Activated CD8-positive, alpha-beta memory T cell treated with anti-CD3 and anti-CD28 coated beads, Interleukin-2, amount 50 U/mL, for 24 hours (primary cell): ENCODE data around the gene DOK7.
"Not testable (repeated sequence)": the region's sequence is repeated elsewhere in the genome, so short reads cannot be mapped to it uniquely, and the experiment has no call there.

Experiments
- DNase-seq: peaks from one replicate; pipeline ENCODE4 v3.0.0-alpha.2; 2020; ENCODE audit errors: extremely low read depth

DOK7 gene

GRCh38 chr4:3532751-3533422 lies 69.8 kb downstream of the DOK7 start:
- no peak for DNase-seq

GRCh38 chr4:3533423-3533820 lies 70.3 kb downstream of the DOK7 start:
- no peak for DNase-seq

GRCh38 chr4:3535812-3536211 lies 72.7 kb downstream of the DOK7 start:
- not testable (repeated sequence) for DNase-seq

GRCh38 chr4:3538906-3539305 lies 75.8 kb downstream of the DOK7 start:
- not testable (repeated sequence) for DNase-seq

- DNase-seq = not testable (repeated sequence)
These were observed 80.3 kb downstream of the DOK7 start for GRCh38 chr4:3543415-3543814.
